Epithelial cell of proximal tubule (primary cell): Measurements from ENCODE around the gene ZNF646. TPM values are rescaled to one million over a fixed set of nuclear protein-coding genes. Genes with fewer than 3 reads are reported as not detected.
A peak's percentile ranks its signal among the peaks of the same experiment; 100 is the strongest.

Source experiments
- DNase-seq: peaks from one replicate; pipeline ENCODE4 v3.0.0-alpha.2; 2011; ENCODE audit warnings: low read depth
- H3K4me3 ChIP-seq: 2 replicates; pipeline ENCODE4 v1.5.1; 2011; ENCODE audit warnings: low read depth, mild to moderate bottlenecking, low read length
- CTCF ChIP-seq: conservative IDR thresholded peaks from 2 replicates; pipeline ENCODE4 v1.5.1; 2012; ENCODE audit warnings: low read depth, mild to moderate bottlenecking, low read length
- total RNA-seq: library from RNA; depleted of rRNA; stranded (reverse); fragments of >200 nt; gene quantifications from 2 replicates; pipeline ENCODE4 v1.2.3, GENCODE V29; 2015

ZNF646 gene
- total RNA-seq, 1 donor from 2014 or later, result 13.5 TPM

- no peak overlapping the region for H3K4me3 ChIP-seq
- no peak for DNase-seq
- TF ChIP-seq CTCF, result no peak
Measured at GRCh38 chr16:31050280-31051030, 23.8 kb upstream of the ZNF646 start.

- H3K4me3 ChIP-seq, result no peak overlapping the region
- DNase-seq, result peak; percentile 84
- no peak for TF ChIP-seq CTCF
Measured at GRCh38 chr16:31052114-31052513, 22.1 kb upstream of the ZNF646 start.

GRCh38 chr16:31055613-31056012 lies 18.6 kb upstream of the ZNF646 start:
- DNase-seq, result no peak
- H3K4me3 ChIP-seq, result no peak overlapping the region
- TF ChIP-seq CTCF, result no peak

- H3K4me3 ChIP-seq, result no peak overlapping the region
- no peak for TF ChIP-seq CTCF
- DNase-seq, result no peak
Measured at GRCh38 chr16:31061126-31061812, 13.0 kb upstream of the ZNF646 start.

GRCh38 chr16:31061813-31062440 lies 12.3 kb upstream of the ZNF646 start:
- no peak for DNase-seq
- no peak for TF ChIP-seq CTCF
- no peak overlapping the region for H3K4me3 ChIP-seq

- no peak for TF ChIP-seq CTCF
- no peak for DNase-seq
- no peak overlapping the region for H3K4me3 ChIP-seq
Measured at GRCh38 chr16:31063495-31063842, 10.8 kb upstream of the ZNF646 start.
